22Rv1 (cell line): ENCODE measurements around the gene TNXB.
"Not testable (repeated sequence)": the region's sequence is repeated elsewhere in the genome, so short reads cannot be mapped to it uniquely, and the experiment has no call there.

Source experiments
- H3K27ac ChIP-seq: fragments of 450-650 bp; 2 replicates; pipeline ENCODE4 v1.5.1; 2017

Gene TNXB

GRCh38 chr6:32037136-32037535 lies 72.0 kb downstream of the TNXB start:
- not testable (repeated sequence) for H3K27ac ChIP-seq

GRCh38 chr6:32035283-32036013 lies 73.7 kb downstream of the TNXB start:
- not testable (repeated sequence) for H3K27ac ChIP-seq

GRCh38 chr6:32029553-32029952 lies 79.6 kb downstream of the TNXB start:
- not testable (repeated sequence) for H3K27ac ChIP-seq

- not testable (repeated sequence) for H3K27ac ChIP-seq
These were observed 80.5 kb downstream of the TNXB start for GRCh38 chr6:32028631-32029030.

- H3K27ac ChIP-seq, result not testable (repeated sequence)
These were observed 87.0 kb downstream of the TNXB start for GRCh38 chr6:32022100-32022499.

- not testable (repeated sequence) for H3K27ac ChIP-seq
These were observed 94.6 kb downstream of the TNXB start, which contains the start of gene C4B for GRCh38 chr6:32014547-32014946. C4B (plus strand) TSS chr6:32014795; CDS start chr6:32014846, 51 bp downstream.

GRCh38 chr6:32013738-32014137 lies 95.4 kb downstream of the TNXB start:
- H3K27ac ChIP-seq, result not testable (repeated sequence)

GRCh38 chr6:32012941-32013617 lies 96.1 kb downstream of the TNXB start:
- not testable (repeated sequence) for H3K27ac ChIP-seq

GRCh38 chr6:32010856-32011530 lies 98.1 kb downstream of the TNXB start:
- not testable (repeated sequence) for H3K27ac ChIP-seq

GRCh38 chr6:32009537-32009936 lies 99.6 kb downstream of the TNXB start:
- not testable (repeated sequence) for H3K27ac ChIP-seq

GRCh38 chr6:32008616-32009015 lies 100.5 kb downstream of the TNXB start:
- H3K27ac ChIP-seq, result not testable (repeated sequence)

- not testable (repeated sequence) for H3K27ac ChIP-seq
These were observed 101.1 kb downstream of the TNXB start for GRCh38 chr6:32008037-32008436.

- H3K27ac ChIP-seq, result not testable (repeated sequence)
These were observed 102.1 kb downstream of the TNXB start for GRCh38 chr6:32007086-32007485.

GRCh38 chr6:32005991-32006529 lies 103.1 kb downstream of the TNXB start:
- H3K27ac ChIP-seq, result not testable (repeated sequence)

- not testable (repeated sequence) for H3K27ac ChIP-seq
These were observed 103.6 kb downstream of the TNXB start for GRCh38 chr6:32005538-32005880.

- not testable (repeated sequence) for H3K27ac ChIP-seq
These were observed 104.1 kb downstream of the TNXB start for GRCh38 chr6:32004864-32005537.

- not testable (repeated sequence) for H3K27ac ChIP-seq
These were observed 104.7 kb downstream of the TNXB start for GRCh38 chr6:32004393-32004792.

- H3K27ac ChIP-seq, result not testable (repeated sequence)
These were observed 105.8 kb downstream of the TNXB start for GRCh38 chr6:32003301-32003700.

GRCh38 chr6:32002546-32003268 lies 106.4 kb downstream of the TNXB start:
- H3K27ac ChIP-seq, result not testable (repeated sequence)

- H3K27ac ChIP-seq, result not testable (repeated sequence)
These were observed 112.8 kb downstream of the TNXB start for GRCh38 chr6:31996385-31996784.

GRCh38 chr6:31994421-31994820 lies 114.7 kb downstream of the TNXB start:
- not testable (repeated sequence) for H3K27ac ChIP-seq
